A204.1 (cell line): Measurements from ENCODE around the gene ACP2.

Experiments
- FAIRE-seq: peaks from 2 replicates; lab custom pipeline; 2012; peaks lifted over from hg19 to GRCh38; lab: Jason Lieb, UNC

The ACP2 gene

GRCh38 chr11:47248664-47249377 lies at the start of gene ACP2:
ACP2 (minus strand) TSS chr11:47248814; CDS start chr11:47248789, 25 bp downstream.
- FAIRE-seq = no peak

- no peak for FAIRE-seq
These were observed 47.4 kb upstream of the ACP2 start for GRCh38 chr11:47296045-47296444.

GRCh38 chr11:47295385-47295784 lies 46.8 kb upstream of the ACP2 start:
- FAIRE-seq = no peak

GRCh38 chr11:47289856-47290255 lies 41.2 kb upstream of the ACP2 start:
- no peak for FAIRE-seq

- FAIRE-seq = no peak
These were observed 39.5 kb upstream of the ACP2 start for GRCh38 chr11:47288066-47288465.

GRCh38 chr11:47285969-47286770 lies 37.6 kb upstream of the ACP2 start:
- no peak for FAIRE-seq

GRCh38 chr11:47284151-47284550 lies 35.5 kb upstream of the ACP2 start:
- no peak for FAIRE-seq

- FAIRE-seq = no peak
These were observed 33.8 kb upstream of the ACP2 start for GRCh38 chr11:47282462-47282861.

- no peak for FAIRE-seq
These were observed 32.2 kb upstream of the ACP2 start for GRCh38 chr11:47280860-47281259.

- FAIRE-seq = no peak
These were observed 31.5 kb upstream of the ACP2 start for GRCh38 chr11:47280099-47280498.

- no peak for FAIRE-seq
These were observed 30.2 kb upstream of the ACP2 start for GRCh38 chr11:47278769-47279168.

GRCh38 chr11:47278058-47278457 lies 29.4 kb upstream of the ACP2 start:
- no peak for FAIRE-seq

GRCh38 chr11:47276923-47277322 lies 28.3 kb upstream of the ACP2 start:
- FAIRE-seq = no peak

GRCh38 chr11:47274495-47275235 lies 26.1 kb upstream of the ACP2 start:
- FAIRE-seq = no peak

- no peak for FAIRE-seq
These were observed 24.1 kb upstream of the ACP2 start for GRCh38 chr11:47272706-47273105.

- no peak for FAIRE-seq
These were observed 23.5 kb upstream of the ACP2 start for GRCh38 chr11:47271961-47272661.

GRCh38 chr11:47271328-47271727 lies 22.7 kb upstream of the ACP2 start:
- FAIRE-seq = no peak

GRCh38 chr11:47270331-47271271 lies 22.0 kb upstream of the ACP2 start:
- FAIRE-seq = no peak

GRCh38 chr11:47269829-47270305 lies 21.3 kb upstream of the ACP2 start, which contains the start of gene MADD:
MADD (plus strand) TSS chr11:47270133.
- FAIRE-seq = no peak

- no peak for FAIRE-seq
These were observed 20.6 kb upstream of the ACP2 start for GRCh38 chr11:47269002-47269828.
